ENCODE results near the gene IFFO2.

GRCh38 chr1:18890706-18891425 lies 65.6 kb downstream of the IFFO2 start:
- no peak for TF ChIP-seq CTCF (IDR thresholded peaks at IDR 0.05)
- no peak for TF ChIP-seq POLR2A (IDR thresholded peaks at IDR 0.05)
- no peak for TF ChIP-seq POLR2AphosphoS5 (IDR thresholded peaks at IDR 0.05; ENCODE audit: insufficient read depth in 1 of 2, low read depth in 1 of 2)
